HG02798 (cell line): Measurements from ENCODE around the gene LRRC36.

ENCODE experiments used
- ATAC-seq: cut with Tn5 transposase; IDR thresholded peaks from one replicate; pipeline ENCODE4 v1.9.1; 2021; ENCODE audit warnings: mild to moderate bottlenecking; ENCODE audit not compliant: unreplicated experiment, poor library complexity

LRRC36 gene

DNA sequence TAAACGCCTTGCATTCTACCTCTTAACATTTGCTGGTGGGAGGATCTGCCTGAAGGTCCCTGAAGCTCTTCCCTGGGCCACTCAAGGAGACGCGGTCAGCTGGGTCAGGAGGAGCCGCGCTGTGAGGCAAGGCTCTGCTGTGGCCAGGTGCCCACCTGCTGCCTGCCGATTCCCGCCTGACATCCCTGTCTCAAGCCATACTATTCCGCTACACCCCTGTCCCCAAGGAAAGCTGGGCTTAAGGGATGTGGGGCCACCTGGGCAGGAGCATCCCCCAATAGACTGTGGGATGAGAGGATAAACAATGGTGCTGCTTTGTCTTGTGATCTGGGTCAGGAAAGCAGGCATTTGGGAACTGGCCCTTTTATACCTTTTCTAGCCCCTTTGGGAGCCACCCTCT, 61.6 kb downstream of the LRRC36 start:
- no peak for ATAC-seq

DNA sequence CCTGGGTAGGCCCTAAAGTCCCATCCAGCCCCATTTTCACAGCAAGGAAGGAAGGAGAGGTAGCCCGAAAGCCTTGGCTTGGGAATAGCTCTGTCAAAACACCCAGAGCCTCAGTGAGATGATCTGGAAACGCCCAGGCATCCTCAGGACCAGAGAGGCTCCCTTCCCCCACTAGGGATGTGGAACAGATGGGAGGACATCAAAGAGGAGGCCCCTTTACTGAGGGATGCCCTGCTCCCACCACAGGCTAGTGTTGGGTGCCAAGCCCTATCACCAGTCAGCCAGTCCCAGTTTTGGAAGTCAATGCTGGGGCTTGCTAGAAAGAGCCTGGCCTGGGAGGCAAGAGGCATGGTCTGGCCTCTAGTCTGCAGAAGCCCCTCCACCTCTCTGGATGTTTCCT, 62.0 kb downstream of the LRRC36 start:
- no peak for ATAC-seq

DNA sequence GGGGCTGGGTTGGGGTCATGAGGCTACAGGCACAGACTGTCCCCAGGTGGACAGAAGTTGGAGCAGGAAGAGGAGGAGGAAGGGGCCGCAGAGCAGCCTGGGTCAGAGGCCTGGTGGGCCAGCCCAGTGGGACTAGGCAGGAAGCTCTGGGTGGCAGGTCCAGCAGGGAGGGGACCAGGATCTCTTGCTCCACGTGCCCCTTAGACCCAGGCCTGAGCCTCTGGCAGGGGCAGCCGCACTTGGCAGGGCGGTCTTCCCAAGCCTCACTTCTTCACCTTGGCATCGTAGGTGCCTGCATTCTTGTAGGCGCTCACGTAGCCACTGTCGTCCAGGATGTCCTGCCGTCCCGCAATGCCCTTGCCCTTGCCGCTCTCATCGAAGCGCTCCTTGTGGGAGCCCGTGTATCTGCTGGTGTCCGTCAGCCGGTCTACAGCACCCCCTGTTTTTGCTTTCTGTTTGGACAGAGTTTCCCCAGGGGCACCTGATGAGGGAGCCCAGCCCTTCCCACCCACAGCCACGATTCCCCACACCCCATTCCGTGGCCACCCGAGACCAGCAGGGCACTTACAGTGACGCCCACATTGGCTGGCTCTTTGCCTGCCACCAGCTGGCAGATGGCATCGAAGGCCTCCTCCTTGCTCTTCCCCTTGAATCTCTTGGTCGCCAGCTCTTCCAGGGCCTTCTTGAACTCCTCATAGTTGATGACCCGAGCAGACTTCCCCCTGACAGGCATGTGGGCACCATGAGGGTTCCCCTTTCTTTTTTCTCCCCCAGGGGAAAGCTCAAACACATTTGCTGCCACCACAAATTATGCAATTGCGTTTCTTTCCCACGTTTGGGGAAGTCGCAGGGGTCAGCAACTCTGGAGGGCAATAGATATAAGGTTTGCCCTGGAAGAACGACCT, 63.5 kb downstream of the LRRC36 start:
- no peak for ATAC-seq

DNA sequence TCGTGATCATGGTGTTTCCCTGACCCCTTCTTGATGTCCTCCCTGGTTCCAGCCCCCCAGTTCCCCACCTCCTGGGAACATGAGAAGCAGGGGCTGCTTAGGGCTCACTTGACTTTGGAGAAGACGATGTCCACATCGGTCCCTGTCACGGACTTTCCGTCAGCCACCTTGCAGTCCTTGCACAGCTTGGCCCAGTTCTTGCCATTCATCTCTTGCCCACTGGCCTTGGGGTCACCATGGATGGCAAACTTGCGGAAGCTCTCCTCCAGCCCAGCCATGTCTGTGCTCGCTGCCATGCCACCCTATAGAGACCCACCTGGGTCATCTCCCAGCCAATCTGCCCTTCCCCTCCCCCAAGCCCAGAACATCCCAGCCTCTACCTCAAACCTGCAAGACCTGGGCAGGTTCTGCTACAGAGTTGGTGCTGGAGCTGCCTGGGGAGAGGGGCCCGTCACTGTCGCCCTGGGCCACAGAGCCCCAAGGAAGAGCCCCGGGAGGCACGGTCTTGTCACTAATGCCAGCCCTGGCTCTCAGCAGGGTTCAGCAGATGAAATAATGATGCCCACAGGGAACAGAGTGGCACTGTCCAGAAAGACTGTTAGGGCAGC, 64.3 kb downstream of the LRRC36 start:
- ATAC-seq, result no peak

DNA sequence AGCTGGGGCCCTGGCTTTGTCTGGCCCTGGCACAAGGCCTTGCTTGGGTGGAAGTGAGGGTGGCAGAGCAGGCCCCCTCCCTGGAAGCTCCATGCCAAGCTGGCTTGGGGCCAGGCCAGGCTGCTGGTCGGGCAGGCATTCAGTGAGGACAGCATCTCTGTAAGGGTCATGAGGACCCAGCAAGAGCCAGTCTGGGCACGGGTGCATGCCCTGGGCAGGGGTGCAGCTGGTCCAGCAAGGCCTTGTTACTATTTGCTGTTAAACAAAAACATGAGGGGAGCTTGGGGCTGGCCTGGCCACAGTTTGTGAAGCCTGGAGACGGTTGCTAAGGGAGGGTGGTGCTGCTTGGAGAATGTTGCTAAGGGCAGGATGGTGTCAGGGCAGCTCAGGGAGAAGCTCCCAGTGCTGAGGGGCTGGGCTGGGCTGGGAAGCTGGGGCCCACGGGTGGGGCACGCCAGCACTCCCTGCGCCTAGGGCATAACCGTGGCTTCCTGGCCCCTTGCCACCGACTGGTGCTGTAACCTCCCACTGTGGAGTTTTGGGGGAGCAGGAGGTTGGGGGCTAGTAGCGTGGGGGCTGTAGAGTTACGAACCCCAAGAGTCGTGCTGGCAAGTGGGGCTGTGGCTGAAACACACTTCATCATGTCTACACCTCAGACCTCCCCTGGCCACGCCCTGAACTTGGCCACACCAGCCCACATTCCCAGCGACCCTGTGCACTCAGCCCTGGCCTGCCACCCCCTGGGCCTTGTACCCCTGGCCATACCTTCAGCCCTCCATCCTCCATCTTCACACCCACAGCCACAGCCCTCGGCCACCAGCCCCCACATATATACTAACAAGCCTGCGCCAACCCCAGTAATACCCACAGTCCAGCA, 65.0 kb downstream of the LRRC36 start:
- ATAC-seq, result no peak

DNA sequence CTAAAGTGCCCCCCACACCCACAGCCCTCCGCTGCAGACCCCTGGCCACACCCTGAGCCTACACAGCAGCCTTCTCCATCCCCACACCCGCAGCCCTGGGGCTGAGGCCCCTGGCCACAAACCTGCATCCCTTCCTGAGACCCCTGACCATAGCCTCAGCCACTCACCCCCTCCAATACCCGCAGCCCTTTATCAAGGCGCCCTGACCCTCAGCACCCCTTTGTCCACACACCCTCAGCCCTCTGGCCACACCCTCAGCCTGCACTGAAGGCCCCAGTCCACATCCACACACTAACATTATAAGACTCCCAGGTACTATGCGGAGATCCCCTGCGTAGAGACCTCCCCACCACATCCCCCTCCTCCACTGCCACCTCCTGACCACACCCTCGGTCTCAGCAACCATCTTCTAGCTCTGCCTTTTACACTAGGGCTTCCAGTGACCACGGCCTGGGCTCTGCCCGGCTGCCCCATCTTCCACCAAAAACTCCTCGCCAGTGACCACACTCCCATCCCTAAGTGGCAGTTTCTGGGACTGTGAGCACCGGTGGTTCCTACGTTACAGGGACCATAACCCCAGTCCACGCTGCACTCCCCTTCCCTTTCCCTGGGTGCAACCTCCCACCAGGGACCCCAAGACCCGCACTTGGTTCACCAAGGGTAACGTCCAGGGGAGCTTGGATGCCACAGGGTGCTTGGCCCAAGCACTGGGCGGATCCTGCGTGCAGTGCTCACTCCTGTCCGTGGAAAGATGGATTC, 65.9 kb downstream of the LRRC36 start:
- no peak for ATAC-seq

DNA sequence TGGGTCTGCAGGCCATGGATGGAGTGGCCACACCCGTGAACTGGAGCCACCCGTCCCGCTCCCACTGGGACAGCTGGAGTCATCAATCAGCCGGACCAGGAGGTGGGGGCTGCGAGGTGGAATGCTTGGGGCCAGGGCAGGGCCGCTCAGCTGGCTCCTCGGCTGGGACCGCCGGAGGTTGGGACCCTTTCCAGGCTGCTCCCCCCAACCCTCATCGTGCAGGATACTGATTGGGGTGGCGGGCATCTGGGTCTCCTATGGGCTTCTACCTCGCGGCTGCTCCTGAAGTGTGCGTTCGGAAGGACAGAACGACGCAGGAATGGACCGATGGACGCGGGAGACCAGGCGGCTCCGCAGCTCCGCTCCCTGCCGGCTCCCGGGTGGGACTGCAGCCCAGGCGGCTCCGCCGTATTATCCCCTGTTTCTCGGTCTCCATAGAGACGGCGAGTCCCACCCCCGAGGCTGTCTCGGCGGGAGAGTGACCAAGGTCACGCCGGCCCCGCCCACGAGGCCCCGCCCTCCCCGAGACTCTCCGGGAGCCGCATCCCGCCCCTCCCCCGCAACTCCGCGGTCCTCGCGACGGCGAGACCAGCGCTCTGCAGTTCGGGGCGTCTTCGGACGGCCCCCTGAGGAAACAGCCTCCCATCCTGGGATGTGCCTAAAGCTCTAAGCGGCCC, 66.6 kb downstream of the LRRC36 start, which contains the start of gene TPPP3:
TSS of gene TPPP3 (minus strand) at position 388 of the 677 bp plus-strand sequence. CDS start 2,387 bp downstream, outside the sequence.
- ATAC-seq, result no peak

DNA sequence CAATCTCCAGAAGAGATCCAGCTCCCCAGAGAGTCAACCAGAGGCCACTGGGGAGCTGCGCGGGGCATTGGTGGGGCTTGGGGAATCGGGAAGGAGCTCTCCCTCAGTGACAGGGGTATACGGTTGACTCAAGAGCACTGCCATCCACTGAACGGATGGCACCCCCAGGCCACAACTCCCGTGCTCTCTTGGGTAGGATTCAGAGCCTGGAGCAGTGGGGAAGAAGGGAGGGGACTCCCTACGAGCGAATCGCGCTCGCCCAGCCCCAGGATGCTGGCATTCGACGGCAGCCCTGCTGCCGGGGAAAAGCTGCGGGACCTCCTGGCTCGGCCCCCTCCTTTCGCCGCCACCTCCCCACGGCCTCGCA, 67.2 kb downstream of the LRRC36 start:
- no peak for ATAC-seq

DNA sequence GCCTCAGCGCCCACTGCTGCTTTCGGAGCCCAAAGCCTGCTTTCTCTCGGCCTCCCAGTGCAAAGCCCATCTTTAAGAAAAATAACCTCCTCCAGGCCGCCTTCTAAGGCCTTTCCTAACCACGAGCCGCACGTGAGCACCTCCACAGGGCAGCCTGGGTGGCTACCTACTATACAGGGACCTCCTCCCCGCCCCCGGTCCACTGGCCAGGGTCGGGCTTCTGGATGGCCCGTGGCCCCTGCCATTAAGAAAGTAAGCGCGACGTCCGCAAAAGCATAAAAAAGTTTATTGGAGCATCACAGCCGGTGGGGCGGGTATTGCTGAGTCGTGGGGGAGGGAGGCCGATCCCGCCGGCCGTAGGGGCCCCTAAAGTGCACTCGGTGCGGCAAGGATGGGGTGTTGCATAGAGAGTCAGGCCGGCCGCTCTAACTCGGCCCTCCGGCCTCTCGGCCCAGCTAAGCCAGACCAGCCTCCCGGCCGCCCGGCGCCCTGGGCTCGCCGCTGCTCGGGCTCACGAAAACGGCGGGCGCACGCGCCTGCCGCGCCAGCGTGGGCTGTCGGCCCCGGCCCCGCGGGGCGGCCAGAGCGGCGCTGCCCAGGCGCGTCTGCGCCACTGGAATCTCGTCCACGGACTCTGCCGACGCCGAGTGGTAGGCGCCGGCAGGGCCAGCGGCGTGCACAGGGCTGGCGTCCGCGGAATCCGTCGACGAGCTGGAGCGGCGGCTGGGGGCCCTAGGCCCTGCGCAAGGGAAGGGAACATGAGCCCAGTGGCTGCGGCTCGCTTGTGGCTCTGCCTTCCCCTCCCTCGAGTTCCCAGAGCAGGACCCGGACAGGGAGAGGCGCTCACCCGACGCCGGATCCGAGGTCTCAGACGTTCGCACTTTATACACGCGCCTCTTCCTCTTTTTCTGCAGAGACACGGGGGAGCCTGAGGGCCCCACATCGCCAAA, 67.8 kb downstream of the LRRC36 start:
- no peak for ATAC-seq

DNA sequence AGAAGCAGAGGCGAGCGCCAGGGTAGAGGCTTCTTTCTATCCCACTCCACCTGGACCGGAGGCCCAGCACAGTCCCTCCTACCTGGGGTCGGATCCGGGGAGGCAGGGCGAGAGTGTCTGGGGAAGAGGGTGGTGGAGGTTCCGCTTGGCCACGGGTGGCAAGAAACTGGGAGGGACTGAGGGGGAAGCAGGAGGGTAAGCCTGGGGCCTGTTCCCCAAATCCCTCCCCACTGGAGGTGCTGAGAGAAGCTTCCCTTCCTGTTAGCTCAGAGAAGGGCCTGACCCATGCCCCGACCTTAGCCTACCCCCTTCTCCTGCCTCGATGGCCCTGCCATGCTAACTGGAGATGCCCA, 68.5 kb downstream of the LRRC36 start:
- no peak for ATAC-seq

DNA sequence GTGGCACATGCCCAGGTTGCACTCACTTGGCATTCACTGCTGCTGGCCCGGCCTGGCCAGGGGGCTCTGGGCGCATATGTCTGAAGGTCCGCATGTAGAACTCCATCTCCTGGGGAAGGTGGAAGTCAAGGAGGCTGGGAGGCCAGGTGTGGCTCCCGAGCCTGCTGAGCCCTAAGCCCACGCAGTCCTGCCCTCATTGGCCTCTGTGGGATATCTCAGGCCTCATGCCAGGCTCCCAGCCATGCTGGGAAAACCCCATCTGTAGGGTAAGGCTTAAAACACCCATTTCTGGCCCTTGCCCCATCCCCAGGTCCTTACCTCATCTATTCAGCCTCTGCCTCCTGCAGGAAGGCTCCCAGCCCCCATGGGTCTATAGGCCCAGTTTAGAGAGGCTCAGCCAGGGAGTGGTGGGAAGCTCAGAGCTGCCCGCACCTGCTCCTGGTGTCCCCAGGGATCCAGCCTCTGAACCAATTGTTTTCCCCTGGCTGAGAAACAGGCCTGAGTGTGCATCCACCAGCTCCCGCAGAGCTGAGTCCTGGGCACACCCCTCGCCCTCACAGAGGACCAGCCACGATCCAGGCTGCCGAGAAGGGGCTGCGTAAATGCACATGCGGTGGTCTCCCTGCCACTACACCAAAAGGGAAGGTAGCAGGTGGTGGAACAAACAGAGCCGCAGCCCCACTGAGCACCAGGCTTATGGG, 69.0 kb downstream of the LRRC36 start:
- ATAC-seq, result no peak

DNA sequence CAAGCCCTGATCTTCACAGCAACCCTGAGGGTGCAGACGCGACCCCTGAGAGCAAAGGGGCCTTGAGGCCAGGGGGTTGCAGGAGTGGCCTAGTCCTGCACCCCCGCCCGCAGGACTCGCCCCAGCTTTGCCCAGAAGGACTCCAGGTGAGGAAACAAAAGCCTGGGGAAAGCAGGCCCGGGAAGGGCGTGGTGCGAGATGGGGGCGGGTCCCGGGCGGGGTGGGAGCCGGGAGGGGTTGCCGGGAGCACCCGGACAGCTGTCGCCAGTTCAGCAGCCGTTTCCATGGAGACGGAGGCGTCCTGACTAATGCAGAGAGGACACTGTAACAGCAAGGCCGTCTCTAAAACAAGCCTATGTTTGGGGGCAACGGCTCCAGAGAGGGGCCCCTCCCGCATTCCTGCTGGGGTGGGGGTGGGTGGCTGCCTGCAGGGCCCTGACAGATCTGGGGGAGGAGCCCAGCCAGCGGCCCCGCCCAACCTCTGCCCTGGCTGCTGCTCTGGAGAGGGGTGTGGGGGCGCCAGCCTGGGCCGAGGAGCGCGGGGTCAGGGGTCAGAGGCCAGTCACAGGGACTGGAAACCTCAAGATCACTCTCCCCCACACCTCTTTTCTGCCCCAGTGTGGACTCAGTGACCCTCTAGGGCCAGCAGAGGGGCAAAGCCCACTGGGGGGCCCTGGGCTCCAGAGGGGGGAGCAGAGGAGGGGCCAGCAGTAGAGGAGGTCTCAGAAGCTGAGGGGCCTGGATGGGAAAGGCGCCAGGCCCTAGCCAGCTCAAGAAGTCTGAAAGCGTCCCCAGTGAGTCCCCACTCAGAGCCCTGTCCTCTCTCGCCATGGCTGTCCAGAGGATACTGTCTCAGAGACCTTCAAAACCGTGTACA, 69.8 kb downstream of the LRRC36 start:
- no peak for ATAC-seq

DNA sequence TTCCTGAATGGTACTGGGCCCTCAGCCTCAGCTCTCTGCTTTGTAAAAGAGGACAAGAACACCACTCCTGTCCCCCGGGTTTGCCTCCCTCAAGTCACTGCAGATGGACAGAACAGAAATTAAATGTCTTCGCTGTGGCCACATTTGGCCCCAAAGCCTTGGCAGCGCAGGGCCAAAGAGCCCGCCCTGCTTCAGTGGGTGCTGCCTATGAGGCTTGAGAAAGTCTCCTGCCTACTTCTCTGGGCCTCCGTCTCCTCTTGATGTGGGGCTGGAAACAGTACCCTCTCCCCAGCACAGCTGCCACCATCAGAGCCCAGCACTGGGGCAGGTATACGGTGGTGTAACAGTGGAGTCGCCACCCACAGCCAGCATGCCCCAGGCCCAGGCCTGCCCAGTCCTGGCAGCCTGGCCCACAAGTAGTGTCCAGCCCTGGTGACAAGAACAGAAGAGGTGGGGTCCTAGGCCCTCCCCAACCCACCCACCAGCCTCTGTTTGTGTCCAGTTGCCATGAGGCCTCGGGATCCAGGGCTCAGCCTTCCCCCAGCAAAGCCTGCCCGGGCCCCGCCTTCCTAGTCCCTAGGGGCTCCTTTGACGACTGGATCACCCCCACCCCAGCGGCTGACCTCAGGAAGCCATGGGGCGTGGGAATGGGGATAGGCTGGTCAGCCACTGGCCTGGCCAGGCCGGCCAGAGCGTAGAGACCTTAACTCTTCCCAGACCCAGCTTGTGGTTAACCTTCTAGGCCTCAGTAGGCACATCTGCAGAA, 70.6 kb downstream of the LRRC36 start:
- no peak for ATAC-seq

DNA sequence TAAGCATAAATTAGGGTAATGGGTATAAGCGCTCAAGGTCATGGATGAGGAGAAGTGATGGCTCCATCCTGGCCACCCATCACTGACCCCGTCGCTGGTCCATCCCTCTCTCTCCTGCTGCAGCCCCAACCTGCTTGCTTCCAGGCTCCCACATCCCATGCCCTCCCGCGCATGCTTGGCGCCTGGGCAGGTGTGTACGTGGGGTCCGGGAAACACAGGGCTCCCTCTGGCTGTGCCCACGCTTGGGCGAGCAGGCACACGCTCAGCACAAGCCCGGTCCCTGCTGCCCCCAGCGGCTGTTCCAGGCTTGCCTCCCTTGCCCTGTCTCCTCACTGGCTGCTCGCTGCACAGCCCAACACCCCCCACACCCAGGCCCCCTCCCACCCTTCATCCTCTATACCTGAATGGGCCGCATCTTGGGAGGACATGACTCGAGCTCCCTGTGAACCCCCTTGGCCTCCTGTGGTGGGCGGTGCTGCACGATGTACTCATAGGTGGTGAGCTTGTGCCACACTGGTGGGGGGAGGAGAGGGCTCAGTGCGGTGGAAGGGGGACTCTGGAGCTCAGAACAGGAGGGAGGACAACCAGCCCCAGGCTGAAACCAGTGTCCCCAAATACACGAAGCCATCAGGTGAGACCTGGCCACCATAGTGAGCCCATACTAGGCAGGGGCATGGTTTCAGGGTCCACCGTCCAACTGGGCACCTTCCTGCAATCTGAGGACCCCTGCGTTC, 71.4 kb downstream of the LRRC36 start:
- no peak for ATAC-seq

DNA sequence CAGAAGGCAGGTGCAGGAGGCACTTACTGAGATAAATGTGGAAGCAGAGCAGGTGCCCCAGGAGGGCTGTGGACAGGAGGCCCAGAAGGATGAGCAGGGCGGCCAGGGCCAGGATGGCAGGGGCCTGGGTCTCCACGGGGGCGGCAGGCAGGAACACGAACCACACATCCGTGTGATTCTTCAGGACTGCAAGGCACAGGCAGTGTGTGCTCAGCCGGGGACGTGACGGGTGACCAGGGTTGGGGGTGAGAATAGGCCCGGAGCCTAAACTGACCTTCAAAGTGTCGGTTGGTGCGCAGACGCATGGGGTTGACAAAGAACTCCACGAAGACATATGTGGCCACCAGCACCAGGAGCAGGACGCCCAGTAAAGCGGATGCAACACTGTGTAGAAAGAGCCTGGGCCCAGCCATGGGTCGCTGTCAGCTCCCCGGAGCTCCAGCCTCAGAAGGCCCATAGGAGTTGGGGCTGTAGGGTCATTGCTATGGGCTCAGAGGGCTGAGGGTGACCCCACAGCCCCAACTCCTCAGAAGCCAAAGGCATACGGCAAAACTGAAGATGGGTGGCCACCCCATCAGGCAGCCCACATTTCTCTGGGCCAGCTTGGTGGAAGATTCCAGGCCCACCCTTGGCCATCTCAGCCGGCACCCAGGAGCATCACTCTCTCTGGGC, 72.1 kb downstream of the LRRC36 start:
- ATAC-seq, result no peak
